ENCODE results near the gene PRPF8. TPM values are rescaled to one million over a fixed set of nuclear protein-coding genes. Genes with fewer than 3 reads are reported as not detected.
"Not testable (repeated sequence)": the region's sequence is repeated elsewhere in the genome, so short reads cannot be mapped to it uniquely, and the experiment has no call there.

The PRPF8 gene
- total RNA-seq, 1 experiment from 2014 or later = 398 TPM

DNA sequence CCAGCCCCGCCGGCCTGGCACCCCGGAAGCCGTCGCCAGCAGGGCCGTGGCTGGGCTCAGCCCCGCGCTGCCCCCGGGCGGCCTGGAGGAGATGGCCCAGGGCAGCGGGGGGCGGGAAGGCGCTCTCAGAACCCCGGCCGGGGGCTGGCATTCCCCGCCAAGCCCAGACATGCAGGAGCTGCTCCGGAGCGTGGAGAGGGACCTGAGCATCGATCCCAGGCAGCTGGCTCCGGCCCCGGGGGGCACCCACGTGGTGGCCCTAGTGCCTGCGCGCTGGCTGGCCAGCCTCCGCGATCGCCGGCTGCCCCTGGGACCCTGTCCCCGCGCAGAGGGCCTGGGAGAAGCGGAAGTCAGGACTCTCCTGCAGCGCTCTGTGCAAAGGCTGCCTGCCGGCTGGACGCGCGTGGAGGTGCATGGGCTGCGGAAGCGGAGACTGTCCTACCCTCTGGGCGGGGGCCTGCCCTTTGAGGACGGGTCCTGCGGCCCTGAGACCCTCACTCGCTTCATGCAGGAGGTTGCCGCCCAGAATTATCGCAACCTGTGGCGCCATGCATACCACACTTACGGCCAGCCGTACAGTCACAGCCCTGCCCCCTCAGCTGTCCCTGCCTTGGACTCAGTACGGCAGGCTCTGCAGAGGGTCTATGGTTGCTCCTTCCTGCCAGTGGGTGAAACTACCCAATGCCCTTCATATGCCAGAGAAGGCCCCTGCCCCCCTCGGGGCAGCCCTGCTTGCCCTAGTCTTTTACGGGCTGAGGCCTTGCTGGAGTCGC is 40.4 kb upstream of the PRPF8 start:
- H3K4me1 ChIP-seq = peaks cover 7% of the 10 kb centered on the region
- no peak for DNase-seq
- H3K27me3 Mint-ChIP-seq (ENCODE audit: insufficient read depth, unreplicated experiment) = no peaks in the 10 kb centered on the region

DNA sequence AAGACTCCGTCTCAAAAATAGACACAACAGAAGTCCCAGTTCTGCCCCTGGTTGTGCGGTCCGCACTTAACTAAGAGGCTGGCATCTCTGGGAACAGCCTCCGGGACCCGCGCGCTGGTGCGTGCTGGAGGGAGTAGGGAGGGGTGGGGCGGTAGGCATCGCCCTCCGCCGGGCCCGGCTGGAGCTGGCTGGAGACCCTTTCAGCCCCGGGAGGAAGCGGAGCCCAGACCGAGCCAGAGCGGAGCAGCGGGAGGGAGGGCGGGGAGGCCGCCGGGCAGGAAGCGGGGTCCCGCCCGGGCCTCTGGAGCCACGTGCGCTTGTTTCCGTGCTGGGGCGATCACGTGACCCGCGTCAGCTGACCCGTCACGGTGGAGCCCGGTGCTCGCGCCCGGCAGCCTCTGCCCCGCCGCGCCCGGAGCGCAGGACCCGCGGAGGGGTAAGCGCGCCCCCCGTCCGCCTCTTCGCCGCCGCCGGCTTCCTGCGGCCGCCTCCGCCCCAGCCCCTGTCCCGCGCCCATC is 39.7 kb upstream of the PRPF8 start, which contains the start of gene WDR81:
WDR81 (plus strand) TSS at position 354 of the 518 bp plus-strand sequence. CDS start 256 bp downstream, outside the sequence.
- Histone ChIP-seq H3K4me1 (peaks cover 7% of the 10 kb centered on the region), H3K9me3 (no peaks in the 10 kb centered on the region), H3K36me3 (ENCODE audit: control insufficient read depth, insufficient read depth, low read length) (peaks cover 2% of the 10 kb centered on the region; the same call in 1 of the 2 replicates), H3K4me3 (ENCODE audit: low read depth, low read length) (peak within 1 kb of the TSS; percentile 61), H3K27me3 (replicated peaks; ENCODE audit: control insufficient read depth, insufficient read depth, low read length) (no peaks in the 10 kb centered on the region)
- Mint-ChIP-seq H3K4me1 (ENCODE audit: low read depth, unreplicated experiment) (no peaks in the 10 kb centered on the region), H3K27ac (ENCODE audit: unreplicated experiment) (peak within 1 kb of the TSS; percentile 53), H3K27me3 (ENCODE audit: insufficient read depth, unreplicated experiment) (no peaks in the 10 kb centered on the region), H3K4me3 (ENCODE audit: unreplicated experiment) (peak within 1 kb of the TSS; percentile 71), H3K36me3 (ENCODE audit: insufficient read depth, unreplicated experiment) (peaks cover 12% of the 10 kb centered on the region), H3K9me3 (ENCODE audit: unreplicated experiment) (no peaks in the 10 kb centered on the region)
- intact Hi-C loops (cut with micrococcal nuclease; ENCODE audit: unreplicated experiment) = no loop called here
- POLR2A ChIA-PET = interaction anchor here (0.6 to 1.8 kb wide), 5 partner anchors 8 to 522 kb away, joined by 3 to 9 read pairs (median 4); no protein-coding TSS in a partner anchor
- CTCF ChIA-PET = interaction anchor here (0.6 to 1.7 kb wide), 2 partner anchors 60 to 263 kb away, joined by 3 to 5 read pairs; no protein-coding TSS in a partner anchor
- TF ChIP-seq, protein P1, sequence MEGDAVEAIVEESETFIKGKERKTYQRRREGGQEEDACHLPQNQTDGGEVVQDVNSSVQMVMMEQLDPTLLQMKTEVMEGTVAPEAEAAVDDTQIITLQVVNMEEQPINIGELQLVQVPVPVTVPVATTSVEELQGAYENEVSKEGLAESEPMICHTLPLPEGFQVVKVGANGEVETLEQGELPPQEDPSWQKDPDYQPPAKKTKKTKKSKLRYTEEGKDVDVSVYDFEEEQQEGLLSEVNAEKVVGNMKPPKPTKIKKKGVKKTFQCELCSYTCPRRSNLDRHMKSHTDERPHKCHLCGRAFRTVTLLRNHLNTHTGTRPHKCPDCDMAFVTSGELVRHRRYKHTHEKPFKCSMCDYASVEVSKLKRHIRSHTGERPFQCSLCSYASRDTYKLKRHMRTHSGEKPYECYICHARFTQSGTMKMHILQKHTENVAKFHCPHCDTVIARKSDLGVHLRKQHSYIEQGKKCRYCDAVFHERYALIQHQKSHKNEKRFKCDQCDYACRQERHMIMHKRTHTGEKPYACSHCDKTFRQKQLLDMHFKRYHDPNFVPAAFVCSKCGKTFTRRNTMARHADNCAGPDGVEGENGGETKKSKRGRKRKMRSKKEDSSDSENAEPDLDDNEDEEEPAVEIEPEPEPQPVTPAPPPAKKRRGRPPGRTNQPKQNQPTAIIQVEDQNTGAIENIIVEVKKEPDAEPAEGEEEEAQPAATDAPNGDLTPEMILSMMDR (IDR thresholded peaks at IDR 0.05; ENCODE audit: insufficient read depth in 1 of 2, low read depth in 1 of 2, low read length in 1 of 2, severe bottlenecking in 1 of 2, unreplicated experiment in 1 of 2) = no peak
- no TSS peak for BruUV-seq (replicated peaks)
- DNase-seq = peak; percentile 91 to 92

More for the DNA sequence above, 40.4 kb upstream of the PRPF8 start:
- Mint-ChIP-seq H3K36me3 (ENCODE audit: insufficient read depth, unreplicated experiment) (peaks cover 12% of the 10 kb centered on the region), H3K4me3 (ENCODE audit: unreplicated experiment) (peak overlapping the region; percentile 71), H3K27ac (ENCODE audit: unreplicated experiment) (no peak overlapping the region), H3K9me3 (ENCODE audit: unreplicated experiment) (no peaks in the 10 kb centered on the region), H3K4me1 (ENCODE audit: low read depth, unreplicated experiment) (no peaks in the 10 kb centered on the region)
- ChIA-PET CTCF (interaction anchor here (0.6 kb wide), 1 partner anchor 264 kb away, joined by 3 read pairs; no protein-coding TSS in a partner anchor), POLR2A (interaction anchor here (0.6 to 1.8 kb wide), 3 partner anchors 9 to 140 kb away, joined by 4 to 9 read pairs (median 4); no protein-coding TSS in a partner anchor)
- intact Hi-C loops (cut with micrococcal nuclease; ENCODE audit: unreplicated experiment) = no loop called here
- no peaks in the 10 kb centered on the region for H3K27me3 ChIP-seq (replicated peaks; ENCODE audit: control insufficient read depth, insufficient read depth, low read length)
- peak overlapping the region; percentile 61 for H3K4me3 ChIP-seq (ENCODE audit: low read depth, low read length)
- BruUV-seq (replicated peaks) = no TSS peak
- H3K9me3 ChIP-seq = no peaks in the 10 kb centered on the region
- TF ChIP-seq, protein P1 (IDR thresholded peaks at IDR 0.05; ENCODE audit: insufficient read depth in 1 of 2, low read depth in 1 of 2, low read length in 1 of 2, severe bottlenecking in 1 of 2, unreplicated experiment in 1 of 2) = no peak
- H3K36me3 ChIP-seq (ENCODE audit: control insufficient read depth, insufficient read depth, low read length) = peaks cover 2% of the 10 kb centered on the region; the same call in 1 of the 2 replicates

DNA sequence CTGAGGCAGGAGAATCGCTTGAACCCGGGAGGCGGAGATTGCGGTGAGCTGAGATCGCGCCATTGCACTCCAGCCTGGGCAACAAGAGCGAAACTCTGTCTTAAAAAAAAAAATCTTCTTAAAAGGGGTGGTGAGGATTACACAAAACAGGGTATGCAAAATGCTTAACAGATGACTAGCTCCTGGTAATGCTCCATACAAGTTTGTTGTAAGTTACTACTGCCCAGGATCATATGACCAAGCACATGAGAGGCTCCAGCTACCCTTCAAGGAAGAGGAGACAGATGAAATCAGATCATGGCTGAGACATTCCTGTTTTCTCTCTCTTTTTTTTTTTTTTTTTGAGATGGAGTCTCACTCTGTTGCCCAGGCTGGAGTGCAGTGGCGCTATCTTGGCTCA is 37.4 kb upstream of the PRPF8 start:
- H3K9me3 Mint-ChIP-seq (ENCODE audit: unreplicated experiment); H3K27ac Mint-ChIP-seq (ENCODE audit: unreplicated experiment); DNase-seq; H3K27me3 ChIP-seq (replicated peaks; ENCODE audit: control insufficient read depth, insufficient read depth, low read length); intact Hi-C loops (cut with micrococcal nuclease; ENCODE audit: unreplicated experiment); H3K4me3 Mint-ChIP-seq (ENCODE audit: unreplicated experiment); H3K9me3 ChIP-seq; H3K36me3 ChIP-seq (ENCODE audit: control insufficient read depth, insufficient read depth, low read length); H3K4me3 ChIP-seq (ENCODE audit: low read depth, low read length); H3K27me3 Mint-ChIP-seq (ENCODE audit: insufficient read depth, unreplicated experiment); BruUV-seq (replicated peaks); POLR2A ChIA-PET: not testable (repeated sequence)
- peaks cover 12% of the 10 kb centered on the region for H3K4me1 ChIP-seq
- H3K36me3 Mint-ChIP-seq (ENCODE audit: insufficient read depth, unreplicated experiment) = peaks cover 21% of the 10 kb centered on the region
- CTCF ChIA-PET = interaction anchor here (0.7 to 3.4 kb wide), 5 partner anchors 8 to 143 kb away, joined by 3 to 40 read pairs (median 6); no protein-coding TSS in a partner anchor
- peaks cover 11% of the 10 kb centered on the region for H3K4me1 Mint-ChIP-seq (ENCODE audit: low read depth, unreplicated experiment)
